H1 (cell line): Measurements from ENCODE around the gene RIPK4. TPM values are rescaled to one million over a fixed set of nuclear protein-coding genes. Genes with fewer than 3 reads are reported as not detected.

ENCODE experiments used
- NANOG ChIP-seq: IDR thresholded peaks from 2 replicates; pipeline ENCODE4 v1.6.1; 2011; ENCODE audit warnings: low read length, low read depth, mild to moderate bottlenecking, inconsistent platforms; ENCODE audit not compliant: insufficient read depth, poor library complexity, severe bottlenecking
- SIX5 ChIP-seq: IDR thresholded peaks from 2 replicates; pipeline ENCODE4 v1.6.1; 2011; ENCODE audit warnings: mild to moderate bottlenecking, low read depth, low read length
- SP2 ChIP-seq: IDR thresholded peaks from 2 replicates; pipeline ENCODE4 v1.6.1; 2012; ENCODE audit warnings: mild to moderate bottlenecking, low read length, inconsistent platforms
- SP4 ChIP-seq: IDR thresholded peaks from 2 replicates; pipeline ENCODE4 v1.6.1; 2012; ENCODE audit warnings: low read length, inconsistent platforms
- TAF7 ChIP-seq: optimal IDR thresholded peaks from 2 replicates; pipeline ENCODE3; 2011; ENCODE audit warnings: low read depth, mild to moderate bottlenecking, inconsistent platforms, low read length, moderate library complexity, borderline replicate concordance
- polyA plus RNA-seq, 7 experiments: library from polyadenylated mRNA; depleted of rRNA in 3 of 7; stranded (reverse) in 5 of 7; unstranded in 2 of 7; fragments of >200 nt in 5 of 7; fragments of 200-250 nt in 2 of 7; gene quantifications; 1 replicate in 5 of 7; 2 replicates in 1 of 7; 4 replicates in 1 of 7; pipeline versions ENCODE4 v1.2.1 to v1.2.3, GENCODE V29; 2011 to 2013; ENCODE audit warnings: missing spikeins in 2 of 7, mixed read lengths in 2 of 7
- total RNA-seq: library from RNA; stranded (reverse); fragmentation: NEBNext Ultra II Directional; extraction: Animal tissue kit (Norgen Biotek cat#: 25700); gene quantifications from 2 replicates; pipeline ENCODE4 v1.2.1, GENCODE V29; 2021
- TF ChIP-seq, protein P1 (sequence below), 3 experiments: IDR thresholded peaks; 1 replicate in 2 of 3; 2 replicates in 1 of 3; pipeline versions ENCODE4 v1.5.1 to v1.6.1; 2011; ENCODE audit warnings: low read length in 3 of 3, mild to moderate bottlenecking in 3 of 3, inconsistent platforms in 2 of 3, low read depth in 1 of 3, moderate library complexity in 1 of 3; ENCODE audit not compliant: insufficient read depth in 1 of 3; ENCODE audit errors: control extremely low read depth in 1 of 3

RIPK4 gene
- total and polyA plus RNA-seq, 2 of the 8 experiments (the other 6 are each of a cell fraction or from before 2014, with no cell fraction given): 2.7 to 5.6 TPM

DNA sequence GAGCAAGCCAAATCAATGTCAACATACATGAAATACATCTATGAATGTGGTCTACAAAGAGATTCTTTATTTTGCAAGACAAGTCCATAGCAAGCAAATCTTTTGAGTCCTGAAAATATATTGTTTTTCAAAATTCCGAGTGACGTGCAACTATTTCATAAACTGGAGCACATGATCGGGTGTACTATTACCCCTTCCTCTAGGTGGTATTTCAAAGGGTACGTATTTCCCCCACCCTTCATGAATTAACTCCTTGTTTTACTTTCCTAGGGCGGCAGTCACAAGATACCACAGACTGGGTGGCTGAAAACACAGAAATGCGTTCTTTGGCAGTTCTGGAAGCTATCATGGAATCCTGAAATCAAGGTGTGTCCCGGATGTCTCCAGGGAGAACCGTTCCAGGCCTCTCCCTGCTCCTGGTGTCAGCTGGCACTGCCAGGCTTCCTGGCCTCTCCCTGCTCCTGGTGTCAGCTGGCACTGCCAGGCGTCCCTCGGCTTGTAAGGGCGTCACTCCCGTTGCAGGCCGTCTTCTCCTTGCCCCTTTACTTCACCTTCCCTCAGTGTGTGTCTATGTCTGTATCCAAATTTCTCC, 55.3 kb downstream of the RIPK4 start (continued):
- TF ChIP-seq TAF7 (no peak), SIX5 (no peak), SP4 (no peak), SP2 (no peak), NANOG (no peak)
- TF ChIP-seq, protein P1, sequence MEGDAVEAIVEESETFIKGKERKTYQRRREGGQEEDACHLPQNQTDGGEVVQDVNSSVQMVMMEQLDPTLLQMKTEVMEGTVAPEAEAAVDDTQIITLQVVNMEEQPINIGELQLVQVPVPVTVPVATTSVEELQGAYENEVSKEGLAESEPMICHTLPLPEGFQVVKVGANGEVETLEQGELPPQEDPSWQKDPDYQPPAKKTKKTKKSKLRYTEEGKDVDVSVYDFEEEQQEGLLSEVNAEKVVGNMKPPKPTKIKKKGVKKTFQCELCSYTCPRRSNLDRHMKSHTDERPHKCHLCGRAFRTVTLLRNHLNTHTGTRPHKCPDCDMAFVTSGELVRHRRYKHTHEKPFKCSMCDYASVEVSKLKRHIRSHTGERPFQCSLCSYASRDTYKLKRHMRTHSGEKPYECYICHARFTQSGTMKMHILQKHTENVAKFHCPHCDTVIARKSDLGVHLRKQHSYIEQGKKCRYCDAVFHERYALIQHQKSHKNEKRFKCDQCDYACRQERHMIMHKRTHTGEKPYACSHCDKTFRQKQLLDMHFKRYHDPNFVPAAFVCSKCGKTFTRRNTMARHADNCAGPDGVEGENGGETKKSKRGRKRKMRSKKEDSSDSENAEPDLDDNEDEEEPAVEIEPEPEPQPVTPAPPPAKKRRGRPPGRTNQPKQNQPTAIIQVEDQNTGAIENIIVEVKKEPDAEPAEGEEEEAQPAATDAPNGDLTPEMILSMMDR (IDR thresholded peaks at IDR 0.05; ENCODE audit: control extremely low read depth in 1 of 3, insufficient read depth in 1 of 3, low read depth in 1 of 3, low read length in 3 of 3): no peak
